Measurements from ENCODE around the gene MTMR6. TPM values are rescaled to one million over a fixed set of nuclear protein-coding genes. Genes with fewer than 3 reads are reported as not detected.

MTMR6 gene
- polyA plus RNA-seq, 1 of the 3 experiments (the other 2 are of a cell fraction): 4.8 TPM

DNA sequence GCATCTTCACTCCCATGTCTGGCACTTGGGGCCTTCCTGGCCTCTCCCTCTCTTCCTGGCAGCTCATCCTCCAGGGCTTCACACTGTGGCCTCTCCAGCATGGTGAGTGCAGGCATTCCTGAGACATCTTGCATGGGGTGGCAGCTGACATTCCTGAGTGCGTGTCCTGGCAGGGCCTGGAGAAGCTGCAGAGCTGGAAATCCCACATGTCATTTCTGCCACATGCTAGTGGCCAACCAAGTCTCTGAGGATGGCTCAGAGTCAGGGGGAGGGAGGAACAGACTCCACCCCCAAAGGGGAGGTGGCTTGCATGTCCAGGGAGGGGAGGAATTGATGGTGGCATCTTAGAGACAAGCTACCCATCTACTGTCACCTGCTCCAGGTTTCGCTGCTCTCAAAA lies 73.6 kb downstream of the MTMR6 start (continued):
- TF ChIP-seq MXI1 (IDR thresholded peaks at IDR 0.05; ENCODE audit: low read depth, low read length) (no peak), SMC3 (IDR thresholded peaks at IDR 0.05; ENCODE audit: low read depth, low read length) (no peak), JUND (IDR thresholded peaks at IDR 0.05) (no peak), RAD21 (IDR thresholded peaks at IDR 0.05; ENCODE audit: low read length) (no peak), GABPA (IDR thresholded peaks at IDR 0.05; ENCODE audit: low read depth) (no peak)

DNA sequence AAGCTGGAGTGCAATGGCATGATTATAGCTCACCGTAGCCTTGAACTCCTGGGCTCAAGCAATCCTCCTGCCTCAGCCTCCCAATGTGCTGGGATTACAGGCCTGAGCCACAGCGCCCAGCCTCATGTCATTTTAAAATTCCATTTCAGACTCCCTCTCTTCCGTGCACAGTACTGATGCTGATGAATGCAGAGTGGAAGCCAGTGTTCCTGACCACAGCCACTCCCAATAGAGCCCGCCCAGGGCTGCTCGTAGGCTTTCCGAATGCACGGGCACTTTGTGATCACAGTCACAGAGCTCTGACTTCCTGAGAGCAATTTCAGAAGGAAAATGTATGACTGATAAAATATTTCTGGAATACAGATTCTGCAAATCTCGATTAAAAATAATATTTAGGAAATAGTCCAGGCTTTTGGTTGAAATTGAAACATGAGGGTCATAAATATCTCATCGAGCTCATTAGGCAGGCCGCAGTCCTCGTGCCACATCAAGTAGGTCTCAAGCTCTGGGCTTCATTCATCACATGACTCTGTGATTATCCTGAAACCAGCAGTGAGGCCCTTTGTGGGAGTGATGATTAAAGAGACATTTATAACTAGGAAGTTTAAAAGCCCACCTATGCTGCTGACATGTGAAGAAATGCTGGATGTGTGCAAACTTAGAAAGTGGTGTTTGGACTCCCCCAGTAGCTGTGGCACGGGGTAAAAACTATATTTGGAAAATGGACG lies 76.3 kb downstream of the MTMR6 start:
- TF ChIP-seq, protein P1, sequence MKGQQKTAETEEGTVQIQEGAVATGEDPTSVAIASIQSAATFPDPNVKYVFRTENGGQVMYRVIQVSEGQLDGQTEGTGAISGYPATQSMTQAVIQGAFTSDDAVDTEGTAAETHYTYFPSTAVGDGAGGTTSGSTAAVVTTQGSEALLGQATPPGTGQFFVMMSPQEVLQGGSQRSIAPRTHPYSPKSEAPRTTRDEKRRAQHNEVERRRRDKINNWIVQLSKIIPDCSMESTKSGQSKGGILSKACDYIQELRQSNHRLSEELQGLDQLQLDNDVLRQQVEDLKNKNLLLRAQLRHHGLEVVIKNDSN (IDR thresholded peaks at IDR 0.05; ENCODE audit: borderline replicate concordance, low read depth): no peak
- TF ChIP-seq, protein P2, sequence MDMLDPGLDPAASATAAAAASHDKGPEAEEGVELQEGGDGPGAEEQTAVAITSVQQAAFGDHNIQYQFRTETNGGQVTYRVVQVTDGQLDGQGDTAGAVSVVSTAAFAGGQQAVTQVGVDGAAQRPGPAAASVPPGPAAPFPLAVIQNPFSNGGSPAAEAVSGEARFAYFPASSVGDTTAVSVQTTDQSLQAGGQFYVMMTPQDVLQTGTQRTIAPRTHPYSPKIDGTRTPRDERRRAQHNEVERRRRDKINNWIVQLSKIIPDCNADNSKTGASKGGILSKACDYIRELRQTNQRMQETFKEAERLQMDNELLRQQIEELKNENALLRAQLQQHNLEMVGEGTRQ (IDR thresholded peaks at IDR 0.05; ENCODE audit: borderline replicate concordance, low read depth, low read length): no peak
- 50% methylated on average over 13 of the region's 13 CpGs for WGBS (ENCODE audit: low lambda C conversion rate)
- Histone ChIP-seq H3K4me1 (ENCODE audit: control insufficient read depth in 1 of 2, insufficient read depth in 2 of 2, low read depth in 1 of 2, low read length in 1 of 2) (no peaks in the 10 kb centered on the region), H3K4me2 (no peak overlapping the region), H3F3A (replicated peaks; ENCODE audit: insufficient read depth) (no peaks in the 10 kb centered on the region), H3K4me3 (ENCODE audit: low read depth in 2 of 2, low read length in 1 of 2) (no peak overlapping the region), H3K9me3 (no peaks in the 10 kb centered on the region), H3K27ac (ENCODE audit: low read depth in 2 of 2, low read length in 1 of 2) (no peak overlapping the region), H3K79me2 (ENCODE audit: insufficient read depth) (no peaks in the 10 kb centered on the region), H3K9me2 (no peaks in the 10 kb centered on the region), H3K9ac (no peak overlapping the region), H2AFZ (ENCODE audit: low read depth) (no peak overlapping the region), H3K27me3 (ENCODE audit: insufficient read depth) (peaks cover 4% of the 10 kb centered on the region; the same call in 1 of the 2 replicates), H4K20me1 (ENCODE audit: insufficient read depth) (no peaks in the 10 kb centered on the region), H3K36me3 (replicated peaks in 1 of 2; ENCODE audit: control insufficient read depth in 1 of 2, insufficient read depth in 2 of 2, low read length in 1 of 2) (no peaks in the 10 kb centered on the region)
- POLR2A ChIA-PET: no interaction called here
- CTCF ChIA-PET: interaction anchor here (1.1 kb wide), 1 partner anchor 23 kb away, joined by 4 read pairs; no protein-coding TSS in a partner anchor
- DNase-seq: no peak

DNA sequence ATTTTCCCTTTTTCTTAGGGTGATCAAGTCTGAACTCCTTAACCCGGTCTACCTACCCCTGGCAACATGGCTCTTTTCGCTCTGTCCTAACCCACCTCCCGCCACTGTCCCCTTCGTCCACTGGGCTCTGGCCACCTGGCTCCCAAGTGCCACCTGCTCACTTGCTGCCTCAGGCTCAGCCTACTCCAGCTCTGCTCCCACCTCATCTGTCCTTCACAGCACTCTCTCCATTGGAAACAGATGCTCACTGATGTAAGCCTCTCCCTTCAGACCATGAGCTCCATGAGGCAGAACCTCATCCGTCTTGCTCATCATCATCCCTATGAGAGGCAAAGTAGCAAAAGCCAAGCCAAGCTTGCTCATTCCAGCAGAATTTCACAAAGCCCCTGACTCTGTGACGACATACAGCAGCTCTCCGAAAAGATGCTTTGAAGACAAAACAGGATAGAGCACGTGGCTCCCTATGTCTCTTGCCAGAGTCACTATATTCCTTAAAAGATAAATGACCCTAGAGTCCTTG lies 79.9 kb downstream of the MTMR6 start:
- H3K9me2 ChIP-seq: no peaks in the 10 kb centered on the region
- H3K27me3 ChIP-seq (ENCODE audit: insufficient read depth): peaks cover 36% of the 10 kb centered on the region; the same call in 1 of the 2 replicates
- DNase-seq: no peak
- H3K9ac ChIP-seq: no peak overlapping the region
- TF ChIP-seq SMC3 (IDR thresholded peaks at IDR 0.05; ENCODE audit: low read depth, low read length): no peak
- no peak for TF ChIP-seq RCOR1 (IDR thresholded peaks at IDR 0.05; ENCODE audit: low read length)
- no peak for TF ChIP-seq EZH2phosphoT487 (IDR thresholded peaks at IDR 0.05; ENCODE audit: borderline replicate concordance, low read depth)
- TF ChIP-seq NFIC (IDR thresholded peaks at IDR 0.05; ENCODE audit: borderline replicate concordance): no peak
- TF ChIP-seq TCF12 (IDR thresholded peaks at IDR 0.05): no peak
- TF ChIP-seq, protein P2 (IDR thresholded peaks at IDR 0.05; ENCODE audit: borderline replicate concordance, low read depth, low read length): no peak
- TF ChIP-seq YY1 (IDR thresholded peaks at IDR 0.05; ENCODE audit: low read depth): no peak
- TF ChIP-seq FOSL2 (IDR thresholded peaks at IDR 0.05; ENCODE audit: borderline replicate concordance, low read depth): no peak
- TF ChIP-seq, protein P3, sequence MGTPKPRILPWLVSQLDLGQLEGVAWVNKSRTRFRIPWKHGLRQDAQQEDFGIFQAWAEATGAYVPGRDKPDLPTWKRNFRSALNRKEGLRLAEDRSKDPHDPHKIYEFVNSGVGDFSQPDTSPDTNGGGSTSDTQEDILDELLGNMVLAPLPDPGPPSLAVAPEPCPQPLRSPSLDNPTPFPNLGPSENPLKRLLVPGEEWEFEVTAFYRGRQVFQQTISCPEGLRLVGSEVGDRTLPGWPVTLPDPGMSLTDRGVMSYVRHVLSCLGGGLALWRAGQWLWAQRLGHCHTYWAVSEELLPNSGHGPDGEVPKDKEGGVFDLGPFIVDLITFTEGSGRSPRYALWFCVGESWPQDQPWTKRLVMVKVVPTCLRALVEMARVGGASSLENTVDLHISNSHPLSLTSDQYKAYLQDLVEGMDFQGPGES (IDR thresholded peaks at IDR 0.05; ENCODE audit: low read depth, low read length): no peak
- CTCF ChIA-PET: no interaction called here
- H3K4me1 ChIP-seq (ENCODE audit: control insufficient read depth in 1 of 2, insufficient read depth in 2 of 2, low read depth in 1 of 2, low read length in 1 of 2): no peaks in the 10 kb centered on the region
- H3K27ac ChIP-seq (ENCODE audit: low read depth in 2 of 2, low read length in 1 of 2): no peak overlapping the region
- H3K4me3 ChIP-seq (ENCODE audit: low read depth in 2 of 2, low read length in 1 of 2): no peak overlapping the region
- POLR2A ChIA-PET: no interaction called here
- no peaks in the 10 kb centered on the region for H3K79me2 ChIP-seq (ENCODE audit: insufficient read depth)
- no peaks in the 10 kb centered on the region for H3K9me3 ChIP-seq
- H3F3A ChIP-seq (replicated peaks; ENCODE audit: insufficient read depth): no peaks in the 10 kb centered on the region
- no peak overlapping the region for H2AFZ ChIP-seq (ENCODE audit: low read depth)
- no peaks in the 10 kb centered on the region for H4K20me1 ChIP-seq (ENCODE audit: insufficient read depth)
- H3K4me2 ChIP-seq: no peak overlapping the region
- 21% methylated on average over 8 of the region's 8 CpGs for WGBS (ENCODE audit: low lambda C conversion rate)
- H3K36me3 ChIP-seq (replicated peaks in 1 of 2; ENCODE audit: control insufficient read depth in 1 of 2, insufficient read depth in 2 of 2, low read length in 1 of 2): no peaks in the 10 kb centered on the region

Measured in SK-N-SH (cell line).